ENCODE results near the gene NECTIN1.

Gene NECTIN1

GRCh38 chr11:119685111-119685746 is 43.8 kb downstream of the NECTIN1 start:
- no peak for DNase-seq
- in situ Hi-C loops (cut with MboI; ENCODE audit: low pct_unique_long_range_greater_than_20kb, low sequenced_read_pairs), result no loop called here

GRCh38 chr11:119684361-119685110 is 44.5 kb downstream of the NECTIN1 start:
- in situ Hi-C loops (cut with MboI; ENCODE audit: low pct_unique_long_range_greater_than_20kb, low sequenced_read_pairs), result no loop called here

GRCh38 chr11:119683783-119684182 is 45.2 kb downstream of the NECTIN1 start:
- DNase-seq, result no peak
- in situ Hi-C loops (cut with MboI; ENCODE audit: low pct_unique_long_range_greater_than_20kb, low sequenced_read_pairs), result no loop called here

More at GRCh38 chr11:119684361-119685110, 44.5 kb downstream of the NECTIN1 start:
- peak; percentile 25 for DNase-seq

- in situ Hi-C loops (cut with MboI; ENCODE audit: low pct_unique_long_range_greater_than_20kb, low sequenced_read_pairs), result no loop called here
- no peak for DNase-seq
These were observed 47.6 kb downstream of the NECTIN1 start for GRCh38 chr11:119681361-119681910.

- DNase-seq, result no peak
- in situ Hi-C loops (cut with MboI; ENCODE audit: low pct_unique_long_range_greater_than_20kb, low sequenced_read_pairs), result no loop called here
These were observed 48.2 kb downstream of the NECTIN1 start for GRCh38 chr11:119680541-119681360.

GRCh38 chr11:119679346-119679745 is 49.7 kb downstream of the NECTIN1 start:
- no peak for DNase-seq
- in situ Hi-C loops (cut with MboI; ENCODE audit: low pct_unique_long_range_greater_than_20kb, low sequenced_read_pairs), result no loop called here

- DNase-seq, result no peak
- in situ Hi-C loops (cut with MboI; ENCODE audit: low pct_unique_long_range_greater_than_20kb, low sequenced_read_pairs), result no loop called here
These were observed 50.6 kb downstream of the NECTIN1 start for GRCh38 chr11:119678351-119678750.

GRCh38 chr11:119677840-119678239 is 51.2 kb downstream of the NECTIN1 start:
- DNase-seq, result no peak
- in situ Hi-C loops (cut with MboI; ENCODE audit: low pct_unique_long_range_greater_than_20kb, low sequenced_read_pairs), result no loop called here

GRCh38 chr11:119676461-119677020 is 52.5 kb downstream of the NECTIN1 start:
- in situ Hi-C loops (cut with MboI; ENCODE audit: low pct_unique_long_range_greater_than_20kb, low sequenced_read_pairs), result no loop called here
- no peak for DNase-seq

GRCh38 chr11:119673759-119674336 is 55.2 kb downstream of the NECTIN1 start:
- in situ Hi-C loops (cut with MboI; ENCODE audit: low pct_unique_long_range_greater_than_20kb, low sequenced_read_pairs), result no loop called here
- DNase-seq, result peak; percentile 69

GRCh38 chr11:119673052-119673758 is 55.8 kb downstream of the NECTIN1 start:
- in situ Hi-C loops (cut with MboI; ENCODE audit: low pct_unique_long_range_greater_than_20kb, low sequenced_read_pairs), result no loop called here
- no peak for DNase-seq

- in situ Hi-C loops (cut with MboI; ENCODE audit: low pct_unique_long_range_greater_than_20kb, low sequenced_read_pairs), result no loop called here
- DNase-seq, result no peak
These were observed 56.4 kb downstream of the NECTIN1 start for GRCh38 chr11:119672597-119672996.

GRCh38 chr11:119671561-119672015 is 57.4 kb downstream of the NECTIN1 start:
- in situ Hi-C loops (cut with MboI; ENCODE audit: low pct_unique_long_range_greater_than_20kb, low sequenced_read_pairs), result no loop called here
- DNase-seq, result no peak

GRCh38 chr11:119671051-119671450 is 57.9 kb downstream of the NECTIN1 start:
- in situ Hi-C loops (cut with MboI; ENCODE audit: low pct_unique_long_range_greater_than_20kb, low sequenced_read_pairs), result no loop called here
- no peak for DNase-seq

GRCh38 chr11:119669487-119669886 is 59.5 kb downstream of the NECTIN1 start:
- no peak for DNase-seq
- in situ Hi-C loops (cut with MboI; ENCODE audit: low pct_unique_long_range_greater_than_20kb, low sequenced_read_pairs), result no loop called here

GRCh38 chr11:119668676-119669075 is 60.3 kb downstream of the NECTIN1 start:
- in situ Hi-C loops (cut with MboI; ENCODE audit: low pct_unique_long_range_greater_than_20kb, low sequenced_read_pairs), result no loop called here
- no peak for DNase-seq

- in situ Hi-C loops (cut with MboI; ENCODE audit: low pct_unique_long_range_greater_than_20kb, low sequenced_read_pairs), result no loop called here
- DNase-seq, result peak; percentile 66
These were observed 62.4 kb downstream of the NECTIN1 start for GRCh38 chr11:119666463-119667131.

- no peak for DNase-seq
- in situ Hi-C loops (cut with MboI; ENCODE audit: low pct_unique_long_range_greater_than_20kb, low sequenced_read_pairs), result no loop called here
These were observed 62.9 kb downstream of the NECTIN1 start for GRCh38 chr11:119666061-119666460.
